ENCODE results near the gene SNX3. TPM values are rescaled to one million over a fixed set of nuclear protein-coding genes. Genes with fewer than 3 reads are reported as not detected.

SNX3 gene
- total and polyA plus RNA-seq, 4 donors = 164 to 303 (median 275) TPM

GRCh38 chr6:108168501-108169463, 92.1 kb downstream of the SNX3 start:
- Histone ChIP-seq H3K36me3 (ENCODE audit: control insufficient read depth, insufficient read depth, low read length) (no peaks in the 10 kb centered on the region), H3K4me1 (ENCODE audit: control insufficient read depth, insufficient read depth, low read length) (peaks cover 54% of the 10 kb centered on the region), H3K27ac (ENCODE audit: low read depth, low read length) (no peak overlapping the region), H3K9me3 (ENCODE audit: control insufficient read depth, insufficient read depth, low read length) (no peaks in the 10 kb centered on the region), H3K4me3 (ENCODE audit: low read depth, low read length) (no peak overlapping the region), H3K27me3 (ENCODE audit: control insufficient read depth, insufficient read depth, low read length) (peaks cover 99% of the 10 kb centered on the region)
- WGBS (ENCODE audit: insufficient coverage) = 5% methylated on average over 60 of the region's 63 CpGs
- DNase-seq (ENCODE audit: low read depth in 4 of 6, low spot score in 6 of 6) = peak in 1 of 6 donors; percentile 59

- 18% methylated on average over 23 of the region's 23 CpGs for WGBS (ENCODE audit: insufficient coverage)
- Histone ChIP-seq H3K4me1 (ENCODE audit: control insufficient read depth, insufficient read depth, low read length) (peaks cover 54% of the 10 kb centered on the region), H3K4me3 (ENCODE audit: low read depth, low read length) (no peak overlapping the region)
Measured at GRCh38 chr6:108168090-108168463, 92.8 kb downstream of the SNX3 start.

GRCh38 chr6:108167449-108168089, 93.3 kb downstream of the SNX3 start:
- Histone ChIP-seq H3K27me3 (ENCODE audit: control insufficient read depth, insufficient read depth, low read length) (peaks cover 100% of the 10 kb centered on the region), H3K9me3 (ENCODE audit: control insufficient read depth, insufficient read depth, low read length) (no peaks in the 10 kb centered on the region), H3K27ac (ENCODE audit: low read depth, low read length) (no peak overlapping the region), H3K4me1 (ENCODE audit: control insufficient read depth, insufficient read depth, low read length) (peaks cover 54% of the 10 kb centered on the region), H3K36me3 (ENCODE audit: control insufficient read depth, insufficient read depth, low read length) (no peaks in the 10 kb centered on the region), H3K4me3 (ENCODE audit: low read depth, low read length) (no peak overlapping the region)
- 16% methylated on average over 25 of the region's 35 CpGs for WGBS (ENCODE audit: insufficient coverage)
- peak in 1 of 6 donors; percentile 59 for DNase-seq (ENCODE audit: low read depth in 4 of 6, low spot score in 6 of 6)

More at GRCh38 chr6:108168090-108168463, 92.8 kb downstream of the SNX3 start:
- H3K9me3 ChIP-seq (ENCODE audit: control insufficient read depth, insufficient read depth, low read length) = no peaks in the 10 kb centered on the region
- no peak overlapping the region for H3K27ac ChIP-seq (ENCODE audit: low read depth, low read length)
- H3K36me3 ChIP-seq (ENCODE audit: control insufficient read depth, insufficient read depth, low read length) = no peaks in the 10 kb centered on the region
- peak in 1 of 6 donors; percentile 38 for DNase-seq (ENCODE audit: low read depth in 4 of 6, low spot score in 6 of 6)
- H3K27me3 ChIP-seq (ENCODE audit: control insufficient read depth, insufficient read depth, low read length) = peaks cover 100% of the 10 kb centered on the region

GRCh38 chr6:108166664-108167448, 94.0 kb downstream of the SNX3 start:
- no peaks in the 10 kb centered on the region for H3K36me3 ChIP-seq (ENCODE audit: control insufficient read depth, insufficient read depth, low read length)
- peaks cover 54% of the 10 kb centered on the region for H3K4me1 ChIP-seq (ENCODE audit: control insufficient read depth, insufficient read depth, low read length)
- H3K4me3 ChIP-seq (ENCODE audit: low read depth, low read length) = no peak overlapping the region
- 5% methylated on average over 53 of the region's 58 CpGs for WGBS (ENCODE audit: insufficient coverage)
- DNase-seq (ENCODE audit: low read depth in 4 of 6, low spot score in 6 of 6) = peak in 1 of 6 donors; percentile 48
- H3K9me3 ChIP-seq (ENCODE audit: control insufficient read depth, insufficient read depth, low read length) = no peaks in the 10 kb centered on the region
- peaks cover 100% of the 10 kb centered on the region for H3K27me3 ChIP-seq (ENCODE audit: control insufficient read depth, insufficient read depth, low read length)
- H3K27ac ChIP-seq (ENCODE audit: low read depth, low read length) = no peak overlapping the region

GRCh38 chr6:108165714-108166663, 94.9 kb downstream of the SNX3 start, which contains the start of gene NR2E1:
NR2E1 (plus strand) TSS chr6:108166022; CDS start chr6:108166766, 744 bp downstream.
- H3K27me3 ChIP-seq (ENCODE audit: control insufficient read depth, insufficient read depth, low read length) = peaks cover 100% of the 10 kb centered on the region
- under 1% methylated on average over 45 of the region's 54 CpGs for WGBS (ENCODE audit: insufficient coverage)
- peak in 1 of 6 donors; percentile 91 for DNase-seq (ENCODE audit: low read depth in 4 of 6, low spot score in 6 of 6)
- H3K36me3 ChIP-seq (ENCODE audit: control insufficient read depth, insufficient read depth, low read length) = no peaks in the 10 kb centered on the region
- no peaks in the 10 kb centered on the region for H3K9me3 ChIP-seq (ENCODE audit: control insufficient read depth, insufficient read depth, low read length)
- H3K4me1 ChIP-seq (ENCODE audit: control insufficient read depth, insufficient read depth, low read length) = peaks cover 54% of the 10 kb centered on the region
- H3K27ac ChIP-seq (ENCODE audit: low read depth, low read length) = no peak within 1 kb of the TSS
- no peak within 1 kb of the TSS for H3K4me3 ChIP-seq (ENCODE audit: low read depth, low read length)

- 1% methylated on average over 57 of the region's 69 CpGs for WGBS (ENCODE audit: insufficient coverage)
- Histone ChIP-seq H3K4me3 (ENCODE audit: low read depth, low read length) (no peak overlapping the region), H3K9me3 (ENCODE audit: control insufficient read depth, insufficient read depth, low read length) (no peaks in the 10 kb centered on the region), H3K36me3 (ENCODE audit: control insufficient read depth, insufficient read depth, low read length) (no peaks in the 10 kb centered on the region), H3K27ac (ENCODE audit: low read depth, low read length) (no peak overlapping the region), H3K27me3 (ENCODE audit: control insufficient read depth, insufficient read depth, low read length) (peaks cover 100% of the 10 kb centered on the region), H3K4me1 (ENCODE audit: control insufficient read depth, insufficient read depth, low read length) (peaks cover 54% of the 10 kb centered on the region)
- DNase-seq (ENCODE audit: low read depth in 4 of 6, low spot score in 6 of 6) = peak in 1 of 6 donors; percentile 69
Measured at GRCh38 chr6:108164815-108165706, 95.8 kb downstream of the SNX3 start.

- Histone ChIP-seq H3K4me1 (ENCODE audit: control insufficient read depth, insufficient read depth, low read length) (peaks cover 52% of the 10 kb centered on the region), H3K27ac (ENCODE audit: low read depth, low read length) (no peak overlapping the region), H3K4me3 (ENCODE audit: low read depth, low read length) (no peak overlapping the region), H3K36me3 (ENCODE audit: control insufficient read depth, insufficient read depth, low read length) (no peaks in the 10 kb centered on the region), H3K27me3 (ENCODE audit: control insufficient read depth, insufficient read depth, low read length) (peaks cover 100% of the 10 kb centered on the region), H3K9me3 (ENCODE audit: control insufficient read depth, insufficient read depth, low read length) (no peaks in the 10 kb centered on the region)
- 3% methylated on average over 10 of the region's 17 CpGs for WGBS (ENCODE audit: insufficient coverage)
- no peak for DNase-seq (ENCODE audit: low read depth in 4 of 6, low spot score in 6 of 6)
Measured at GRCh38 chr6:108164543-108164814, 96.4 kb downstream of the SNX3 start.

Data from spinal cord (tissue), 10 donors.